GM12892 (cell line): ENCODE results near the gene IDUA.
A peak's percentile ranks its signal among the peaks of the same experiment; 100 is the strongest.

ENCODE experiments used
- DNase-seq: peaks from one replicate; pipeline ENCODE4 v3.0.0; 2011; ENCODE audit not compliant: insufficient read length
- FAIRE-seq: peaks from 2 replicates; lab custom pipeline; 2011; peaks lifted over from hg19 to GRCh38; lab: Jason Lieb, UNC
- POLR2A ChIP-seq: IDR thresholded peaks from 2 replicates; pipeline ENCODE4 v1.6.1; 2011; ENCODE audit warnings: low read depth, low read length, control low read depth
- POLR2AphosphoS5 ChIP-seq: IDR thresholded peaks from 2 replicates; pipeline ENCODE4 v1.6.1; 2011; ENCODE audit warnings: low read depth, low read length, control low read depth
- TAF1 ChIP-seq: IDR thresholded peaks from 2 replicates; pipeline ENCODE4 v1.6.1; 2011; ENCODE audit warnings: low read depth, mild to moderate bottlenecking, control low read depth, low read length, borderline replicate concordance

The IDUA gene

GRCh38 chr4:1021386-1022050 lies 34.7 kb downstream of the IDUA start:
- no peak for FAIRE-seq
- peak; percentile 74 for DNase-seq

GRCh38 chr4:1022051-1022738 lies 35.4 kb downstream of the IDUA start:
- FAIRE-seq (no peak), DNase-seq (no peak)
- TF ChIP-seq POLR2A (no peak), POLR2AphosphoS5 (no peak), TAF1 (no peak)

More at GRCh38 chr4:1021386-1022050, 34.7 kb downstream of the IDUA start:
- TF ChIP-seq POLR2AphosphoS5 (no peak), TAF1 (no peak), POLR2A (no peak)

GRCh38 chr4:1022739-1023066 lies 35.9 kb downstream of the IDUA start:
- TF ChIP-seq TAF1 (no peak), POLR2A (no peak), POLR2AphosphoS5 (no peak)
- DNase-seq (no peak), FAIRE-seq (no peak)

GRCh38 chr4:1023075-1023640 lies 36.3 kb downstream of the IDUA start:
- no peak for FAIRE-seq
- DNase-seq: no peak
- TF ChIP-seq POLR2A (no peak), TAF1 (no peak), POLR2AphosphoS5 (no peak)

GRCh38 chr4:1023895-1024740 lies 37.3 kb downstream of the IDUA start:
- FAIRE-seq (no peak), DNase-seq (no peak)
- TF ChIP-seq TAF1 (no peak), POLR2A (no peak), POLR2AphosphoS5 (no peak)

- FAIRE-seq (no peak), DNase-seq (no peak)
- TF ChIP-seq POLR2A (no peak), TAF1 (no peak), POLR2AphosphoS5 (no peak)
These were observed 38.2 kb downstream of the IDUA start for GRCh38 chr4:1024882-1025545.

- FAIRE-seq (no peak), DNase-seq (peak; percentile 82)
- TF ChIP-seq POLR2A (no peak), TAF1 (no peak), POLR2AphosphoS5 (no peak)
These were observed 39.3 kb downstream of the IDUA start for GRCh38 chr4:1026115-1026514.

GRCh38 chr4:1027219-1027914 lies 40.5 kb downstream of the IDUA start:
- DNase-seq (no peak), FAIRE-seq (no peak)

GRCh38 chr4:1027915-1028238 lies 41.0 kb downstream of the IDUA start:
- TF ChIP-seq POLR2A (no peak), TAF1 (no peak), POLR2AphosphoS5 (no peak)
- no peak for DNase-seq
- no peak for FAIRE-seq

More at GRCh38 chr4:1027219-1027914, 40.5 kb downstream of the IDUA start:
- TF ChIP-seq TAF1 (no peak), POLR2A (no peak), POLR2AphosphoS5 (no peak)

GRCh38 chr4:1028574-1029220 lies 41.9 kb downstream of the IDUA start:
- FAIRE-seq: no peak
- TF ChIP-seq POLR2A: no peak
- no peak for TF ChIP-seq TAF1
- no peak for TF ChIP-seq POLR2AphosphoS5
- DNase-seq: no peak
